Ascending aorta (tissue), 2 donors: ENCODE measurements around the gene NPVF. TPM values are rescaled to one million over a fixed set of nuclear protein-coding genes. Genes with fewer than 3 reads are reported as not detected.

Experiments
- DNase-seq, 2 donors: peaks; one replicate each; pipeline ENCODE4 v3.0.0-alpha.2; 2019; ENCODE audit warnings: low spot score in 2 of 2
- H3K27ac ChIP-seq, 2 donors: fragments of 200-600 bp; sonication (generic); one replicate each; pipeline ENCODE4 v1.5.1; 2016 to 2017; ENCODE audit warnings: mild to moderate bottlenecking in 1 of 2
- H3K27me3 ChIP-seq: fragments of 200-600 bp; sonication (generic); one replicate; pipeline ENCODE4 v1.5.1; 2017
- H3K36me3 ChIP-seq, 2 donors: fragments of 200-600 bp; sonication (generic); one replicate each; pipeline ENCODE4 v1.5.1; 2016
- H3K4me1 ChIP-seq, 2 donors: fragments of 200-600 bp; sonication (generic); one replicate each; pipeline ENCODE4 v1.5.1; 2016 to 2017; ENCODE audit warnings: mild to moderate bottlenecking in 1 of 2
- H3K4me3 ChIP-seq, 2 donors: fragments of 200-600 bp; sonication (generic); one replicate each; pipeline ENCODE4 v1.5.1; 2016 to 2017; ENCODE audit warnings: mild to moderate bottlenecking in 1 of 2
- H3K9me3 ChIP-seq, 2 donors: fragments of 200-600 bp; sonication (generic); one replicate each; pipeline ENCODE4 v1.5.1; 2016
- intact Hi-C: fragments of 100-400 bp; cut with DNase I; formaldehyde crosslinking; loops from one replicate; pipeline ENCODE4 v1.15.1; 2023
- total RNA-seq: library from RNA; depleted of rRNA; stranded (reverse); fragments of >200 nt; gene quantifications from one replicate; pipeline ENCODE4 v1.1.0, GENCODE V29; 2016
- TF ChIP-seq, protein P1 (sequence below), 3 experiments: fragments of 200-600 bp in 2 of 3; fragments of 450-650 bp in 1 of 3; sonication (generic) in 2 of 3; IDR thresholded peaks; one replicate each; pipeline ENCODE4 v1.5.1; 2016 to 2019; ENCODE audit warnings: antibody characterized with exemption in 3 of 3, mild to moderate bottlenecking in 1 of 3, moderate library complexity in 1 of 3

Gene NPVF
- total RNA-seq, 1 donor from 2014 or later, result not detected

DNA sequence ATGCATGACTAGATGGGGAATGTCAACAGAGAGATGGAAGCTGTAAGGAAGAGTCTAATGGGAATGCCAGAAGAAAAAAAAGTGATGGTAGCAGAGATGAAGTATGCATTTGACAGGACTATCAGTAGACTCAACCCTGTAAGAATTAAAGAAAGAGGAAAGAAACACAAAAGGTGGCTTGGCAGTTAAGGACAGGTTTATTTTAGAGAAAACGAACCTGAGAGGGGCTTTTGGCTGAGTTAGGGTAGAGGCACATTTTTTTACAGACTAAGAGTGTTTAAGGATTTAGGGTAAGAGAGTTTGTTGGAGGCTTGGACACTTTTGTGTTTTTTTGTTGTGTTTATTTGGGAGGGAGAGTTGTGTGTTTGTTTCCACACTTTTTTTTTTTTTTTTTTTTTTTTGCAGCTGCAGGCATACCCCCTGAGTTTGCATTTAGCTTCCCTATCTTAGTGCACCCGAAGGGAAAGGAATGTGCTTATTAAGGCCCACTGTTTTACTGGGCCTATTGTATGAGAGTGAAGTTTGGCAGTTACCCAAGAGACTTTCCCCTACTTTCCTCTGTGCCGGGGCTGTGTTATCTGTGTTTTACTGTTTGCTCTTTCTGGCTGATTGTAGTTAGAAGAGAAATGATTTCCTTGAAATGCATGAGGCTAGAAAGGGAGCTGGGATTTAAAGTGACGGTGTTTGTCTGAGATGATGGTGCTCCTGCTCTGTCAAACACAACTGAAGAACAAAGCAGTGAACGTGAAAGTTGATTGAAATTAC lies 32.0 kb downstream of the NPVF start:
- no peaks in the 10 kb centered on the region for H3K9me3 ChIP-seq
- TF ChIP-seq, protein P1, sequence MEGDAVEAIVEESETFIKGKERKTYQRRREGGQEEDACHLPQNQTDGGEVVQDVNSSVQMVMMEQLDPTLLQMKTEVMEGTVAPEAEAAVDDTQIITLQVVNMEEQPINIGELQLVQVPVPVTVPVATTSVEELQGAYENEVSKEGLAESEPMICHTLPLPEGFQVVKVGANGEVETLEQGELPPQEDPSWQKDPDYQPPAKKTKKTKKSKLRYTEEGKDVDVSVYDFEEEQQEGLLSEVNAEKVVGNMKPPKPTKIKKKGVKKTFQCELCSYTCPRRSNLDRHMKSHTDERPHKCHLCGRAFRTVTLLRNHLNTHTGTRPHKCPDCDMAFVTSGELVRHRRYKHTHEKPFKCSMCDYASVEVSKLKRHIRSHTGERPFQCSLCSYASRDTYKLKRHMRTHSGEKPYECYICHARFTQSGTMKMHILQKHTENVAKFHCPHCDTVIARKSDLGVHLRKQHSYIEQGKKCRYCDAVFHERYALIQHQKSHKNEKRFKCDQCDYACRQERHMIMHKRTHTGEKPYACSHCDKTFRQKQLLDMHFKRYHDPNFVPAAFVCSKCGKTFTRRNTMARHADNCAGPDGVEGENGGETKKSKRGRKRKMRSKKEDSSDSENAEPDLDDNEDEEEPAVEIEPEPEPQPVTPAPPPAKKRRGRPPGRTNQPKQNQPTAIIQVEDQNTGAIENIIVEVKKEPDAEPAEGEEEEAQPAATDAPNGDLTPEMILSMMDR (IDR thresholded peaks at IDR 0.05), result no peak
- DNase-seq, result no peak
- H3K4me1 ChIP-seq, result no peaks in the 10 kb centered on the region
- H3K27me3 ChIP-seq, result no peaks in the 10 kb centered on the region
- no peak overlapping the region for H3K4me3 ChIP-seq
- no peak overlapping the region for H3K27ac ChIP-seq
- intact Hi-C loops, result no loop called here
- H3K36me3 ChIP-seq, result no peaks in the 10 kb centered on the region

DNA sequence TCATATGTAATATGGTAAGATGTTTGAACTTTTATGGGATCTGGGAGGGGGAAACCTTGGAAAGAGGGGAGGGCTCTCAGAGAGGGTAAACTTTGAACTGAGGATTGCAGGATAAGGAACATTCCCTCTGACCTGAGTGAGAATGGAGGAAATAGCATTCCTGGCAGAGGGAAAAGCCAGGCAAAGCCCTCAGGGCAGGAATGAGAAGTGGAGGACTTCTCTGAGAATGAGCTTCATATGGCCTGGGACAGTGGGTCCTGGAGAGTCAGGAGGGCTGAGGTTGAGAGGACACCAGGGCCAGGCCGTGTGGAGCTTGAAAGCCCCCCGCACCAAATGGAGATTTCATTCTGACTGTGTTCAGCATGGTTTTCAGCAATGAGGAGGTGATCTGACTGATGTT lies 34.2 kb downstream of the NPVF start:
- H3K36me3 ChIP-seq, result no peaks in the 10 kb centered on the region

DNA sequence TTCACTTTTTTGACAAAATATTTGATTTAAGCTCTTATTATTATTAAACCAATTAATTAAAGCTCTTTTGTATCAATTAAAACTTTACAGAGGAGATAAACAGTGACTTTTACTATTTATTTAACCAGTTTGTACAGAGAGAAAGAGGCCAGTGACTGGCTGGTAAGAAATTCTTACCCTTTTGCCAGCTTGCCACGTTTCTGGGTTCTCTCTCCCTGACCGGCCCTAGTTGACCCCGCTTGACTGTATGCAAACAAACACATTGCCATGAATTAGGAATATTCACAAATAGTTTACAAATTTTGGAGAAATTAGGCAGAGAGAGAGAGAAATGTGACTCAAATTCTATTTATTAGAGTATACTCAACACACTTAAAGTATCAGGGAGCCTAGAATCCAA lies 36.2 kb downstream of the NPVF start:
- Histone ChIP-seq H3K27ac (no peak overlapping the region), H3K27me3 (no peaks in the 10 kb centered on the region), H3K9me3 (no peaks in the 10 kb centered on the region), H3K4me3 (no peak overlapping the region), H3K4me1 (no peaks in the 10 kb centered on the region), H3K36me3 (no peaks in the 10 kb centered on the region)
- no peak for DNase-seq
- intact Hi-C loops, result no loop called here
- TF ChIP-seq, protein P1 (IDR thresholded peaks at IDR 0.05), result no peak

More for the DNA sequence above, 34.2 kb downstream of the NPVF start:
- no peak overlapping the region for H3K27ac ChIP-seq
- intact Hi-C loops, result no loop called here
- no peaks in the 10 kb centered on the region for H3K27me3 ChIP-seq
- no peaks in the 10 kb centered on the region for H3K4me1 ChIP-seq
- H3K9me3 ChIP-seq, result no peaks in the 10 kb centered on the region
- H3K4me3 ChIP-seq, result no peak overlapping the region
- DNase-seq, result no peak
- TF ChIP-seq, protein P1 (IDR thresholded peaks at IDR 0.05), result no peak

DNA sequence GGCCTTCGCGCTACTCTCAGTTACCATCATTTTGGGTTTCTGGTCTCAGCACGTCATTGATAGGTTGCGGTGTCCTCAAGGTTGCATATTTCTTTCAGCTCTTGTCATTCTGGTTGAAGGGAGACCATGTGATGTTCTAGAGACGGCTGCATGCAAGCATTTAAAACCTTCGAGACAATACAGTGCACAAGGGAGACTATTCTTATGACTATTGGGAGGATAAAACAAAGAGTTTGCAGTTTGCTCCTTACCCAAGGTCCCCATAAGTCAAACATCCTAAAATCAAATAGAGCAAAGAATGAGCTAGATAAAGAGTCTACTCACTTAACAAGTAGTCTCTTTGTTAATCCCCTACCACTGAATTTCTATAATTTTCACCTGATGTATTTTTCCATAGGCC lies 39.1 kb downstream of the NPVF start:
- intact Hi-C loops, result no loop called here
- Histone ChIP-seq H3K27ac (no peak overlapping the region), H3K9me3 (no peaks in the 10 kb centered on the region), H3K36me3 (no peaks in the 10 kb centered on the region), H3K27me3 (no peaks in the 10 kb centered on the region), H3K4me3 (no peak overlapping the region), H3K4me1 (no peaks in the 10 kb centered on the region)
- no peak for DNase-seq
- TF ChIP-seq, protein P1 (IDR thresholded peaks at IDR 0.05), result no peak

DNA sequence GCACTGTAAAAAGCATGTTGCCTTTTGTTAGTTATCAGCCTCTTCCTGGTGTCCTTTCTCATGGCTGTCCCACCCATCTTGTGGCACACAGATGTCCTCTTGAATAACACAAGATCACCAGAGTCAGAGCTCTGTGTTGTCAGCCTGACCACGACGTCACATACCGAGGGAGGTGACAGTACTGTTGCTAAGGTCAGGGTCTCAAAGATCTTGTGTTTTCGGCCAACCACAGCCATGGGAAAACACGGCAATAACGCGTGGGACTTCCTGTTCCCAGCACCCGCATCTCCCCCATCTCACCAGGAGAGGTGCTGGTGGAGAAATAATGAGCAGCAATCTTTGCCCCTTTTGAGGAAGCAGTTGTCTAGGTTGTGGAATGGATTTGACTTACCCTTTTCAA lies 40.4 kb downstream of the NPVF start:
- no peaks in the 10 kb centered on the region for H3K36me3 ChIP-seq
- intact Hi-C loops, result no loop called here
- no peak overlapping the region for H3K27ac ChIP-seq
- DNase-seq, result no peak
- H3K9me3 ChIP-seq, result no peaks in the 10 kb centered on the region
- no peaks in the 10 kb centered on the region for H3K27me3 ChIP-seq
- TF ChIP-seq, protein P1 (IDR thresholded peaks at IDR 0.05), result no peak
- H3K4me3 ChIP-seq, result no peak overlapping the region
- no peaks in the 10 kb centered on the region for H3K4me1 ChIP-seq
